SK-N-MC (cell line): ENCODE data around the gene ANKRD13C.
"Not testable (repeated sequence)": the region's sequence is repeated elsewhere in the genome, so short reads cannot be mapped to it uniquely, and the experiment has no call there.

Experiments
- DNase-seq: peaks from one replicate; pipeline ENCODE4 v3.0.0-alpha.2; 2011; ENCODE audit warnings: low read depth, low spot score
- H3K27ac ChIP-seq: fragments of 200-600 bp; sonication (generic); 2 replicates; pipeline ENCODE4 v1.5.1; 2016; ENCODE audit warnings: mixed run types
- H3K36me3 ChIP-seq: fragments of 200-600 bp; sonication (generic); 2 replicates; pipeline ENCODE4 v1.6.1; 2017; ENCODE audit warnings: antibody characterized with exemption, low read length, mixed read lengths; ENCODE audit not compliant: insufficient read depth
- H3K4me3 ChIP-seq: fragments of 200-600 bp; sonication (generic); 2 replicates; pipeline ENCODE4 v1.5.1; 2016
- H3K9ac ChIP-seq: fragments of 200-600 bp; sonication (generic); 2 replicates; pipeline ENCODE4 v1.8.0; 2017; ENCODE audit warnings: mixed run types, mixed read lengths; ENCODE audit not compliant: insufficient read length
- H3K9me3 ChIP-seq: fragments of 200-600 bp; sonication (generic); 2 replicates; pipeline ENCODE4 v1.6.1; 2017; ENCODE audit warnings: low read depth, mild to moderate bottlenecking, antibody characterized with exemption, low read length, moderate library complexity, mixed read lengths
- EZH2 ChIP-seq: fragments of 200-600 bp; sonication (generic); IDR thresholded peaks from one replicate; pipeline ENCODE4 v1.6.1; 2017; ENCODE audit warnings: antibody characterized with exemption
- FOXP2 ChIP-seq: optimal IDR thresholded peaks from 2 replicates; pipeline ENCODE3; 2011; ENCODE audit warnings: mild to moderate bottlenecking, moderate library complexity; ENCODE audit not compliant: insufficient read depth; ENCODE audit errors: extremely low read length, control extremely low read depth
- POLR2AphosphoS5 ChIP-seq: IDR thresholded peaks from 2 replicates; pipeline ENCODE4 v1.6.1; 2012; ENCODE audit warnings: mild to moderate bottlenecking, low read depth, low read length, borderline replicate concordance

The ANKRD13C gene

GRCh38 chr1:70364439-70364838, 9.9 kb upstream of the ANKRD13C start:
- no peak overlapping the region for H3K4me3 ChIP-seq
- H3K9me3 ChIP-seq = no peaks in the 10 kb centered on the region
- H3K9ac ChIP-seq = no peak overlapping the region
- no peak for DNase-seq
- no peak overlapping the region for H3K27ac ChIP-seq
- no peaks in the 10 kb centered on the region for H3K36me3 ChIP-seq
- TF ChIP-seq FOXP2 = no peak
- TF ChIP-seq EZH2 = no peak
- TF ChIP-seq POLR2AphosphoS5 = no peak

GRCh38 chr1:70361727-70362398, 7.3 kb upstream of the ANKRD13C start:
- Histone ChIP-seq H3K9ac (peak overlapping the region; percentile 64), H3K27ac (peak overlapping the region; percentile 94), H3K36me3 (0 out of 2 replicates have a peak, but pooled peaks cover 3% of the 10 kb centered on the region), H3K4me3 (peak overlapping the region; percentile 71), H3K9me3 (no peaks in the 10 kb centered on the region)
- DNase-seq = peak; percentile 83
- TF ChIP-seq FOXP2 (no peak), EZH2 (no peak), POLR2AphosphoS5 (no peak)

- no peak for DNase-seq
- 0 out of 2 replicates have a peak, but pooled peaks cover 3% of the 10 kb centered on the region for H3K36me3 ChIP-seq
- H3K9me3 ChIP-seq = no peaks in the 10 kb centered on the region
These were observed 5.8 kb upstream of the ANKRD13C start for GRCh38 chr1:70360321-70360720.

GRCh38 chr1:70358921-70359564, 4.5 kb upstream of the ANKRD13C start:
- Histone ChIP-seq H3K4me3 (no peak overlapping the region), H3K36me3 (0 out of 2 replicates have a peak, but pooled peaks cover 3% of the 10 kb centered on the region), H3K9me3 (no peaks in the 10 kb centered on the region), H3K9ac (no peak overlapping the region), H3K27ac (peak overlapping the region; percentile 71; the same call in 1 of the 2 replicates)
- TF ChIP-seq FOXP2 (no peak), POLR2AphosphoS5 (no peak), EZH2 (no peak)
- no peak for DNase-seq

More at GRCh38 chr1:70360321-70360720, 5.8 kb upstream of the ANKRD13C start:
- no peak overlapping the region for H3K4me3 ChIP-seq
- H3K27ac ChIP-seq = peak overlapping the region; percentile 71
- no peak overlapping the region for H3K9ac ChIP-seq
- TF ChIP-seq FOXP2 (no peak), EZH2 (no peak), POLR2AphosphoS5 (no peak)

- TF ChIP-seq FOXP2 (no peak), EZH2 (no peak), POLR2AphosphoS5 (no peak)
- H3K27ac ChIP-seq = no peak overlapping the region
- no peak for DNase-seq
- peaks cover 11% of the 10 kb centered on the region; the same call in 1 of the 2 replicates for H3K36me3 ChIP-seq
- no peak overlapping the region; the same call in 1 of the 2 replicates for H3K4me3 ChIP-seq
- H3K9ac ChIP-seq = no peak overlapping the region
- H3K9me3 ChIP-seq = no peaks in the 10 kb centered on the region
These were observed 1.4 kb upstream of the ANKRD13C start for GRCh38 chr1:70355920-70356319.

- H3K9ac ChIP-seq = peak overlapping the region; percentile 93
- H3K36me3 ChIP-seq = peaks cover 14% of the 10 kb centered on the region; the same call in 1 of the 2 replicates
- no peak for TF ChIP-seq POLR2AphosphoS5
- no peak for TF ChIP-seq EZH2
- TF ChIP-seq FOXP2 = no peak
- peak overlapping the region; percentile 81 for H3K27ac ChIP-seq
- no peaks in the 10 kb centered on the region for H3K9me3 ChIP-seq
- DNase-seq = no peak
- H3K4me3 ChIP-seq = peak overlapping the region; percentile 79
These were observed 537 bp upstream of the ANKRD13C start for GRCh38 chr1:70355111-70355407.

GRCh38 chr1:70353601-70354331, 756 bp downstream of the ANKRD13C start:
- Histone ChIP-seq H3K27ac (peak overlapping the region; percentile 81), H3K9ac (peak overlapping the region; percentile 93), H3K9me3 (no peaks in the 10 kb centered on the region), H3K36me3 (peaks cover 14% of the 10 kb centered on the region; the same call in 1 of the 2 replicates), H3K4me3 (peak overlapping the region; percentile 79)
- no peak for DNase-seq
- no peak for TF ChIP-seq FOXP2
- no peak for TF ChIP-seq POLR2AphosphoS5
- no peak for TF ChIP-seq EZH2

GRCh38 chr1:70353044-70353443, 1.5 kb downstream of the ANKRD13C start:
- no peak for TF ChIP-seq EZH2
- no peak for TF ChIP-seq POLR2AphosphoS5
- TF ChIP-seq FOXP2 = no peak
- DNase-seq = no peak
- Histone ChIP-seq H3K9me3 (no peaks in the 10 kb centered on the region), H3K27ac (no peak overlapping the region; the same call in 1 of the 2 replicates), H3K9ac (peak overlapping the region; percentile 93), H3K36me3 (peaks cover 16% of the 10 kb centered on the region), H3K4me3 (peak overlapping the region; percentile 79)

- H3K9me3 ChIP-seq, H3K9ac ChIP-seq, DNase-seq, H3K4me3 ChIP-seq, H3K27ac ChIP-seq: not testable (repeated sequence)
- peaks cover 19% of the 10 kb centered on the region for H3K36me3 ChIP-seq
These were observed 4.7 kb downstream of the ANKRD13C start for GRCh38 chr1:70349799-70350198.
